HG03135 (cell line): ENCODE results near the gene PISD.

ENCODE experiments used
- ATAC-seq: cut with Tn5 transposase; IDR thresholded peaks from one replicate; pipeline ENCODE4 v1.9.1; 2021; ENCODE audit warnings: mild to moderate bottlenecking, moderate library complexity; ENCODE audit not compliant: unreplicated experiment

Gene PISD

DNA sequence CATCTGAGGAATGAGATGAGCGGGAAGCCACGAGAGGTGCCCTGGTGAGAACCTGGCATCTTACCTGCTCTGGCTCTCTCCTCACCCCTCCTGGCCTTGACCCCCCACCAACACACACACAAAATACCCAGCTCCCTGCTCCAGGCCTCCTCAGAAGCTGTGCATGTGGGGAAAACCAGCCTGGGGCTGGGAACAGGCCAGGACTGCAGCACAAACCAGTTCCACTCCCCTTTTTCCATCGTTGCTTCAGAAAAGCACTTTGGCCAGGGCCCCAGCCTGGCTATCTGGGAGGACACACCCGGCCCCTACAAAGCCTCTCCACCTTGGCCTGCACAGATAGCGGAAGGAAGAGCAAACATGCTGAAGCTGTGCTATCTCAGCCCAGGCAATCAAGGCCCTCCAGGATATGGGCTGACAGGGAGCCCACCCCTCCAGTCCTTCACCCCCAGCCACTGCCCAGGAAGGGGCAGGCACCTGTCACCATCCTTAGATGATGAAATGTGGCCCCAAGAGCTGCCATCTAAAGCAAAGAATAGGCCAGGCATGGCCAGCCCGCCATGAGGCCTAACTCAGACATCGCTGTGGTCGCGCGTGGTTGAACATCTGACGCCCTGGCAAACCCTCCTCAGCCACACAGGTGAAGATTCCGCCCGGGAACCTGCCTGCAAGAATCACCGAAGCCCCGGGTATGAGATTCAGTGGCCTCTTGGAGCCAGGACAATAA lies 35.4 kb downstream of the PISD start:
- no peak for ATAC-seq

DNA sequence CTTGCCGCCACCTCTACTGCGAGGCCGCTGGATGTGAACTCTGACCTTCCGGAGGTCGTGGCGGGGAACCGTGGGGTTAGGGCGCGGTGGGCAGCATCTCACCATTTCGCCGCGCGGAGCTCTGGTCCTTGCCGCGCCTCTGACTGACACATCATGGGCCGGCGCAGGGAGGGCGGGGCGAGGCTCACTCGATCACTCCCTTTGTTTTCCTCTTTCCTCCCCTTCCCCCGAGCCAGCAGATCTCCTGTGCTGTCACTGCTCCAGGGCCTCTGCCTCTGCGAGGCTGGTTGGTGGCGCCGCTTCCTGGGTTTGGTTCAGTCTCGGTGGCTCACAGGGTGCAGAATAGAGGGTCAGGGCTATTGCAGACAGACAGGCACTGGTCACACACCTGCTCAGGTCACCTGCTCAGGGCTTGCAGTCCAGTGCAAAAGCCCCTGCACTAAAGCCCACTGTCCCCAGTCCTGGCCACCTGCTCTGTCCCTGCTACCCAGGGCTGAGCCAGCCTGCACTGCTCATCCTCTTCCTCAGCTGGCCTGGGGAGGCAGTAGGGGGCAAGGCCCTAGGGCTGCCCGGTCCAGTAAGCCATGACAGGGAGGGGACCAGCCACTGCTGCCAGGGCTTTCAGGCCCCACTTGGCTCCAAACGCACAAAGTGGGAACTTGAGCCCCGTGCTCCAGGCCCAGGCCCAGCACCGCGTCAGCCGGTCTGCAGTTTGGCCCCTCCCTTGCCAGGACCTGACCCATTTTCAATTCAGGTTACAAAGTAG lies 36.2 kb downstream of the PISD start:
- ATAC-seq = no peak

DNA sequence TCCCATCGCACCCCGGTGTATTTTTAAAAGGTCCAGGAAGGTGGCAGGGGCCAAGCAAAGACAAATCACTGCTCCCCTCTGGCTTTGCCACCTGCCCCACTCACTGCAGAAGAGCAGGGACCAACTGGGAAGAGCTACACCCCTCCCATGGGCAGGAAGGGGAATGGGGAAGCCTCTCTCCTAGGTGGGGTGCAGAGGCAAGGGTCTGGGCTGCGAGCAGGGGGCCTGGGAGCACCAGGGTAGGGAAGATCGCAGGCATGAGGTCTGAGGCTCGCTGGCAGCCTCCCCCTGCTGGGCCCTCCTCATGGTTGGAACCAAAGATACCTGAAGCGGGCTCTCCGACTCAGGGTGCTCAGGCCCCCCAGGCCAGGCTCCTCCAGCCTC lies 36.8 kb downstream of the PISD start:
- ATAC-seq = no peak

DNA sequence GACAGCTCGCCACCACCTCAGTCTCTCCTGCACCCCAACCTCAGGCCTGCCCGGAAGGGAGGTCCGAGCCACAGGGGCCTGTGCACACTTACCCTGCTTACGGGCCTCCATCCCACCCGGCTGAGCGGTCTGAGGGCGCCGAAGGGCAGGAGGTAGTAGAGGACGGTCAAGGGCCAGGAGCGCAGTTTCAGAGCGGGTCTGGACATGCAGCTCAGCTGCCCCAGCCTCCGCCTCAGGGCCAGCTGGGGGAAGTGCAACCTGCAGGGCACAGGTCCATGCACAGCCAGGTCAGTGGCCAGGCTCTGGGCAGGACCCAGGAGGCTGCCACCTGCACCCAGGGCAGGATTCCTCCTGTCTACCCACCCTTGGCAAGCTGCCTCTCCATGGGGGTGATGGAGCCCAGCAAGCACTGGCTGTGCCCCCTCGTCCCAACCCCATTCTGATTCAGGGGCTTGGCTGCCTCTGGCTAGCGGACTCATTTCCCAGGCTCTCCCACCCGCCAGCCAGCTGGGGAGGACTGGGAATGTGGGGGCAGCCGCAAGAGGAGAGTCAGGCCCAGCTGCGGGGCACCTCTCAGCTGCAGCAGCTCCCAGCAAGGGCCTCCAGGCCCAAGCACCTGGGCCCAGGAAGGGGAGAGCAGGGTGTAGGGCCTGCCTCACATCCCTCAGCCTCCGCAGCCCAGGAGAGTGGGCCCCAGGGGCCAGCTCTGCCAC lies 38.3 kb downstream of the PISD start:
- ATAC-seq = no peak

DNA sequence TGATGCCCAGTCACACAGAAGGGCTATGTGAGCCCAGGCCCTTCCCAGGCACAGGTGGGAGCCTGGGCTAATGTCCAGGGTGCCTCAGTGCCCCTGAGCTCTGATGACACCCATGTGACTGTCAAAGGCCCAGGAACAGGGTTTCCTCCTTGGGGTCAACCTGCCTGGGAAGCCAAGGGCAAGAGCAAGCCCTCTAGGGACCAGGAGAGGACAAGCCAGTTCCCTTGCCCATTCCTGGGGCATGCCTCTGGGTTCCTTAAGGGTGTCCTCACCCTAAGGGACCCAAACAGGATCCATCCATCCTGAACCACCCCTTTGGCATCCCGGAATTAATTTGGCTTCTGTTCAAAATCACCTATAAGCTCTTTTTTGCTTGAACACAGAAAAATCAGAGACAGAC lies 39.0 kb downstream of the PISD start:
- ATAC-seq = no peak

DNA sequence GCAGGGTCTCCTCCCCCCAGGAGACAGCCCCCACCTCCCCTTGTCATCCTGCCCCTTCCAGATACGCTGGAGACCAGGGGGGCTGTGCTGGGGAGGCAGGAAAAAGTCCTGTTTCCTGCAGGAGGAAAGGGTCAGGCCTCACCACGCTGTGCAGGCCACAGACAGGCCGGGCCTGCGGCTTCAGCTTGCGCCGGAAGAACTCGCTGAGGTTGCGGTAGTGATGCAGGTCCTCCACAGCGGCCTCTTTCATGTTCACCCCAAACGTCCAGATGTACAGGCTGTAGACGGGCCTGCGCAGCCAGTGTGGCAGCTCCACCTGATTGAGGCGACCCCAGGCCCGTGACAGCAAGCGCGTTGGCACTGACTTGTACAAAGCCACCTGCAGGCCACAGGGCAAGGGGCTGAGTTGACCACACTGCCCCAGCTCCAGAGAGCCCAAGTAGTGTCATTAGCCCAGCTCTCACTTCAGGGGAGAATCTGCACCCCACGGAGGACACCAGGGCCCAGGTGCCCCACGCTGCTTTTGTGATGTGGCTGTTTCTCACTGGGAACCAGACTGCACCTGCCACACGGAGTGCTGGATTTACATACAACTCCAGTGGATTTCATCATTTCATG lies 40.4 kb downstream of the PISD start:
- no peak for ATAC-seq

DNA sequence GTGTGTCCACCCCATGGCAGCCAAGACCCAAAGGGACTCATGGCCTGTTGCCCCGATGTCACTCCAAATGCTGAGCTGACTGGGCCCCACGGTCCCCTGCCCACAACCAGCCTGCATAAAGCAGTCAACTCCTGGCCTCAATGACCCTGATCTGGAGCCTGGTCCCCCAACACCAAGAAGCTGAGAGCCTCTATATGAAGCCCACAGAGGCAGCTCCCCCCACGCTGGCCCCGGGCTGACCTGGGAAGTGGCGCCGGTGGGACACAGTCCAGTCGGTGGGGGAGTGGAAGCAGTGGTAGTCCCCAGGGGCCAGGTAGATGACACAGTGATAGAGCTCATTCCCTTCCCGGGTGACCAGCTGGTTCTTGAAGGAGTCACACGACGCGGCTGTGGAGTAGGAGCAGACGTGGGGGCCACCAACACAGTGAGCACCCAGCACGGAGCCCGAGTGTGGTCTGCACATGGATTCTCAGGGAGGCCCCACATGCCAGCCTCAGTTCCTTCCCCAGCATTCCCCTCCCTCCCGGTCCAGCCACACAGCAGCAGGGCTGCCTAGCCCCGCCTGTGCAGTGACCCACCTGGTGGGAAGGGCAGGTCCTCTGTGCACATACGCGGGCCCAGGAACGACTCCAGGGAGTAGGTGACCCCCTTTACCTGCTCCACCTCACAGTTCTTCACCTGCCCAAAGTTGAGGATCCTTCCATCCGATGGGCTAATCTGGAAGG lies 41.1 kb downstream of the PISD start:
- no peak for ATAC-seq

DNA sequence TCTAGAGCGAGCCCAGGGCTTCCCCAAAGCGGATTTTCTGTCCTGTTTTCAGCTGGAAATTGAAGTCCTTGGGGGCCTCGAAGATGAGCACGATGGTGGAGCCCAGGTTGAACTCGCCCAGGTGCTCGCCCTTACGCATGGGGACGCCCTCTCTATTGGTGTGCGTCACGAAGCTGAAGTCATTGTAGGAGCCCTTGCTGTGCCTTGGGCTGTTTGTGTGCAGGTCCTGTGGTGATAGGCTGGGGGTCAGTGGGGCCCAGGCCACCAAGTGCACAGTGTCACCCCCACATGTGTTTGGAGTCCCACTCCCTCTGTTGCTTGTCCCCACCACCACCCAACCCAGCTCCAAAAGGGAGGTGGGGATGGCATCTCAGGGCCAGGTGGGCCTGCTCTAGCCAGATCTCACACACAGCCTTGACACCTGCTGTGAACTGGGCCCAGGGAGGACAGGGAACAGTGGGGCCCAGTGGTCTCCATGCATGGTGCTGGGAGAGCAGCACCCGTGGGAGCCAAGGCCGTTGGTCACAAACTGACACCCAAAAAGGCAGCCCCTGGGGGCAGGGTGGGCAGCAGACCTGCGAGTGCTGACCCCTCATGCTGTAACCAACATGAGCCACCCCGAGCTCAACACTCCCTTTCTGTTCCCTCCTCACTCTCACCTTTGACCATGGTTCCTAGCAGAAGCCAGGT lies 42.3 kb downstream of the PISD start:
- ATAC-seq = no peak

DNA sequence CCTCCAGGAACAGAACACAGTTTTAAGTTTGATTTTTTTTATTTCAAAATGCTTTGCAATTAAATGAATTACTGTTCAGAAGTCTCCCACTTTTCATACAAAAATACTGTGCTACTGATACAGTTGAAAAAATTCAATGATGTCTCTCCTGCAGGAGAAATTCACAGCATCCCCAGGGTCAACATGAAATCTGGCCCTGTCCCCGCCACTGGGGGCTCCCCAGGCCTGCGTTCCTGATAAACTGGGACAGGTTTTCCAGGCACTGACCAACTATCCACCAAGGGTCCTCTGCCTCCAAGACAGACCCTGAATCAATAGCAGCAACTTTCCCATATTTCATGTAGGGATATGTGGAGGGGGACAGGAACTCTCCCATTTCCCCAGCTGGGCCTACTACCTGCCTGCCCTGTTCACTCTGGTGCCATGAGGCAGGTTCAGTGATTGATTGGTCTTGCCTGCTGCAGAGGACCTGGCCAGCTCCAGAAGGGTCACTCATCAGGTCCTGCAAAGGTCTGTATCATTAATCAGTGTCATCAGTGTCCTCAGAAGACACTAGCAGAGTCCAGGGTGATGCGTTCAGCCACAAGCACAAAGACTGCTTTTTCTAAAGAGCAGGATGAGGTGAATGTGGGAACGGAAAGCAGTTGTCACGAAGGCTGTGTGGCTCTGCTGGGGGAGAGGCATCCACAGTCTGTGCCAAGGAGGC lies 43.4 kb downstream of the PISD start:
- ATAC-seq = no peak

DNA sequence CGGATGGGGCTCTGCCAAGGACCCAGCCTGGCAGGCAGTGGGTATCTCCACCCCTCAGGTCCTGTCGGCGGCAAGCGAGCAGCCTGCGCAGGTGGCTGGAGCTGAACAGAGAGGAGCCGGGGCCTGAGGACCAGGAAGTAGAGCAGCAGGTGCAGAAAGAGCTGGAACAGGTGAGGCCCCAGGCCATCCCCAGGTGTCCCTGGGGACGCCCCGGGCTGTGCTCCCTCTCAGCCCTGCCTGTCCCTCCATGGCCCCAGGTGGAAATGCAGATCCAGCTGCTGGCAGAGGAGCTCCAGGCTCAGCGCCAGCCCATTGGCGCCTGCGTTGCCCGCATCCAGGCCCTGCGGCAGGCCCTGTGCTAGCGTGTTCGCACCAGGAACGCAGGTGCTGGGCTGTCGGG lies 44.0 kb downstream of the PISD start:
- ATAC-seq = no peak

DNA sequence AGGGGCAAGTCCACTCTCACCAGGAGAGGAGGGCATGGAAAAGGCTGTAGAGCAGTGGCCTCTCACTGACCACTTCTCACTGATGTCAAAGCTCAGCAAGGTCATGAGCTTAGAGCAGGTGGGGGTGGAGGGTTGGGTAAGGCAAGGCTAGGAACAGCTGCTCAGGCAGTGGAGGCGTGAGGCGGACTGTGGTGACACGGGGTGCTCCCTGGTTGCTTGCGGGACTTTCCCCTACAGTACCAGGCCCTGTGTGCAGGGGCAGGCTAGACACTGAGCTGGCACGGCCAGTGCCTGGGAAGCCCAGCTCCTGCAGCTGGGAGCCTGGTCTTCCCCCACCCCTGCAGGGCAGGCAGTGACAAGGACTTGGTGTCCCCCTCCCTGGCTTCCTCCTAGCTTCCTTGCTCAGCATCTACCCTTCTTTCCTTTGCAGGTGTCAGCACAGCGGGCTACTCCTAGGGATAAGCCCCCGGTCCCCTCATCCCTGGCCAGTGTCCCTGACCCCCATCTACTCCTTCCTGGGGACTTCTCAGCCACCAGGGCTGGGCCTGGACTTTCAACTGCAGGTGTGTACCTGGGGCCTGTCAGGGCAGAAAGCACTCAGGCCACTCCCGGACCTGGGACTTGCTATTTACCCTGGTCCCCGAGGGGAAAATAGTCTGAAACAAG lies 45.6 kb downstream of the PISD start:
- ATAC-seq = no peak

DNA sequence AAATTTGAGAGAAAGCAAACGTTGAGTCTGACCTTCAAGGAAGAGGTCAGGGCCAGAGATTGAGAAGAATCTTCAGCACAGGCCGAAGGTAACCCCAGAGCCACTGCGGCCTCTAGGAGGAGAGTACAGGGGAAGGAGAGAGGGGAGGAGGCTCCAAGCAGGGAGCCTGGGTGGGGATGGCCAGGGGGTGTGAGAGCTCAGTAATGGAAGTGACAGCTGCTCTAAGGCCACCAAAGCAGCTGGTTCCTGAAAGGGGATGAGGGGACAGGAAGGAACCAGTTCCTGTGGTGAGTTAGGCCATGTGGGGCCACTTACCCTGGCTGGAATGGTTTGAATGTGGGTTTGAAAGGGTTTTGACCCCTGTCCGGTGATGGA lies 46.1 kb downstream of the PISD start:
- no peak for ATAC-seq

DNA sequence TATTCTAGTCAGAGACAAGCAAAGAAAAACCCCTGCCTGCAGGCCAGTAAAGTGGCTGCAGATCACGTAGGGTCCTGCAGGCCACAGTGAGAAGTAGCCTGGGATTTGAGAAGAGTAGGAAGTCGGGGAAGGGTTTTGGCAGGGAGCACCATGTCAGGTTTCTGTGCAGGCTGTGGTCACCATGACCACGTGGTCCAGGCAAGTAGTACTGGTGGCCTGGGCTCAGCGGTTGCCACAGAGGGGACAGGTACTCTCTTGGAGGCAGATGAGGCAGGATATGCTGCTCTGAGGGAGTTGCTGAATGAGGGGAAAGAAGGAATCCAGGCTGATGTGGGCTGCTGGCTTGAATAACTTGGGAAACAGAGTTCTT lies 46.5 kb downstream of the PISD start:
- ATAC-seq = no peak

DNA sequence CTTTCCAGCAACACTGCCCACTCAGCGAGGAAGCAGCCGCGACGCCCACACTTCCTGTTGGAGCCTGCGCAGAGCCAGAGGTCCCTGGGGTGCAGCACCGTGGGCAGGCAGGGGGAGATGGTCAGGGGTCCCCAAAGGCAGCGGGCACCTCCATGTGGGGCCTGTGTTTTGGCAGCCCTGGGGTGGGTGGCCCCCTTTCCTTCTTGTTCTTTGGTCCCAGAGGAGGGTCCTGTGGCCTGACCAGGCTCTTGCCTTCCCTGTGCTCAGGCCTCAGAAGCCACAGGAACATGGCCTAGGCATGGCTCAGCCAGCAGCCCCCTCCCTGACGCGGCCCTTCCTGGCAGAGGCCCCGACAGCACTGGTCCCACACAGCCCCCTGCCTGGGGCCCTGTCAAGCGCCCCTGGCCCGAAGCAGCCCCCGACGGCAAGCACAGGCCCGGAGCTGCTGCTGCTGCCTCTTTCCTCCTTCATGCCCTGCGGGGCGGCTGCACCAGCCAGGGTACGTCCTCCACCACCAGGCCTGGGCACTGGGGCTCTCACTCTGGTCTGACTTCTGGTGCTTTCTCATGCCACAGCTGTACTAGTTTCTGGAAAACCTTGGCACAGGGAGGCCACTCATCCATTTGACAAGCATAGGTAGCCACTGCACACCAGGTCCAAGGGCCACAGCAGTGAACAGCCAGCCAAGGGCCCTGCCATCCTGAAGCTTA lies 47.1 kb downstream of the PISD start:
- ATAC-seq = no peak

DNA sequence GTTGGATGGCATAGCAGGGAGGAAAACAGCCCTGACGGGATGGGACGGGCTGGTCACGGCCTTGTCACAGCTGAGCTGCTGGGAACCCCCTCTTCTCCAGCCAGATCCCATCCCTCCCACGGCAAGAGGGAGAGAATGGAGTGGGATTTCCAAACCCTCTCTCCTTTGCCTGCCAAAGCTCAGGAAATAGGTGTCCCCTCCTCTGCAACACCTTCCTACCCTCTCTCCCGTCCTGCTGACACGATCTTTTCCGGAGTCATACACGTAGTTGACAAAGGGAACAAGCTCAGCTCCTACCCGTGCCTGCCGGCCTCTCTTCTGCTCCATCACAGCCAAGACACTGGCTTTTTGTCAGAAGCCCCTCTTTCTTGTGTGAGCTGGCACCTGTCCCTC lies 48.1 kb downstream of the PISD start:
- ATAC-seq = no peak

DNA sequence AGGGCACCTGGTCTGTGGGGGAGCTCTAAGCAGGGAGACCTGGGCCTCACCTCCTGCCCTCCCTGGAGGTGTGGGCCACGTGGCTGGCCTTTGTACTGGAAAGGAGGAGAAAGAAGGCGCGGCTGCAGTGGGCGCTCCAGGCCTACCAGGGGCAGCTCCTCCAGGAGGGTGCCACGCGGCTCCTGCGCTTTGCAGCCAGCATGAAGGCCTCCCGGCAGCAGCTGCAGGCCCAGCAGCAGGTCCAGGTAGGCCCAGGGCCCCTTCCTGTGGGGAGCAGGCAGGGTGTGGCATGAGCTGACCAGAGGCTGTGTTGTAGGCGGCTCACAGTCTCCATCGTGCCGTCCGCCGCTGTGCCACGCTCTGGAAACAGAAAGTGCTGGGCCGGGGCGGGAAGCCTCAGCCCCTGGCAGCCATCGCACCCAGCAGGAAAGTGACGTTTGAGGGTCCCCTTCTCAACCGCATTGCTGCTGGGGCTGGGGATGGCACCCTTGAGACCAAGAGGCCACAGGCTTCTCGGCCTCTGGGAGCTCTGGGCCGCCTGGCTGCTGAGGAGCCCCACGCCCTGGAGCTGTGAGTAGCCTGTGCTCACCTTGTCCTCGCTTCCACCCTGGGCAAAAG lies 48.6 kb downstream of the PISD start:
- no peak for ATAC-seq

DNA sequence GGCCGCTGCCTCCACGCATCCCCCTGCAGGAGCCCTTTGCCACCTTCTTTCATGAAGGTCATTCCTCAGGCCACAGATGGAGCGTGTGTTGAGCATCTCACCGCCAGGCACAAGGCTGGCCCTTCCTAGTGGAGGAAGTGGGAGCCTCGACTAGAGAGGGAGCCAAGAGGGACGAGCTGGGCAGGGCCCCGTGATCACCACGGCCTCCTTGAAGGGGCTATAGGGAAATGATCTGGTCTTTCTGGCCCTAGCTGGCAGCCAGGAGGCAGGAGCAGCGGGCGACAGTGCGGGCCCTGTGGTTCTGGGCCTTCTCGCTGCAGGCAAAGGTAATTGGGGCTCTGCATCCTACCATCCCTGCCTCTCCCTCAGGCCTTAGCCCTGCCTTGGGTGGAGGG lies 49.1 kb downstream of the PISD start:
- no peak for ATAC-seq

DNA sequence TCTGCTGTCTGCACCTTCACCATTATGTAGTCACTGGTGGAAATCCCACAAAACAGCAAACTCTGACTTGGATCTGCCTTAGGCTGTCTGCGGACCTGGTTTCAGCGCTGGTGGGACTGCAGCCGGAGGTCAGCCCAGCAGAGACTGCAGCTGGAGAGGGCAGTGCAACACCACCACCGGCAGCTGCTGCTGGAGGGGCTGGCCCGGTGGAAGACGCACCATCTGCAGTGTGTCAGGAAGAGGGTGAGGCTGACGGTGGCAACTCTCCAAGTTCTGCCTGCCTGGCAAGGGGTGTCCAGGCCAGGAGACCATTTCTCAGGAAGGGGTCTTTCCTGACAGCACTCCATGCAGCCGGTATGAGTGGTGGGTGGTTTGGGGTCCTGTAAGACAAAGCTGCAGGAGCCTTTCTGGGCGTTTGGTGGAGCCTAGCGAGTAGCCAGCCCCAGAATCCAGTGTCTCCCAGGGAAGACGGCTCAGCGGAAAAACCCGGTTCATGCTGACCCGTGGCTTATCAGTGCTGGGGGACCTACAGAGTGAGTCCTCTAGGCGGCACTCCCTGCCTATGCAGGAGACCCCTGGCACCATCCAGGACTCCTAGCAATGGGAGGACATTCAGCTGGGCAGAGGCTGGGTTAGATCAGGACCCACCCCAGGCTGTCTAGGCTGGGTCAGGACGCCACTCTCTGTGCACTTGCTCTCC lies 50.8 kb downstream of the PISD start:
- no peak for ATAC-seq
